IPS DF 6.9 (cell line): ENCODE results near the gene TTC21B.
A peak's percentile ranks its signal among the peaks of the same experiment; 100 is the strongest.
"Not testable (repeated sequence)": the region's sequence is repeated elsewhere in the genome, so short reads cannot be mapped to it uniquely, and the experiment has no call there.

ENCODE experiments used
- DNase-seq: peaks from one replicate; pipeline ENCODE4 v3.0.0-alpha.2; 2013; ENCODE audit warnings: low read depth, low spot score
- H3K27ac ChIP-seq: one replicate; pipeline ENCODE4 v1.5.1; 2013; ENCODE audit warnings: low read length, control low read depth
- H3K27me3 ChIP-seq: 2 replicates; pipeline ENCODE4 v1.6.1; 2013; ENCODE audit warnings: mild to moderate bottlenecking, low read length; ENCODE audit not compliant: control insufficient read depth, insufficient read depth
- H3K36me3 ChIP-seq: 2 replicates; pipeline ENCODE4 v1.6.1; 2013; ENCODE audit warnings: low read length; ENCODE audit not compliant: control insufficient read depth, insufficient read depth
- H3K4me1 ChIP-seq: 2 replicates; pipeline ENCODE4 v1.6.1; 2013; ENCODE audit warnings: low read length; ENCODE audit not compliant: control insufficient read depth, insufficient read depth
- H3K4me3 ChIP-seq: 2 replicates; pipeline ENCODE4 v1.5.1; 2013; ENCODE audit warnings: mild to moderate bottlenecking, low read length
- H3K9me3 ChIP-seq: 2 replicates; pipeline ENCODE4 v1.6.1; 2013; ENCODE audit warnings: low read length, inconsistent platforms; ENCODE audit not compliant: control insufficient read depth, insufficient read depth
- WGBS: extraction: QIAGEN DNeasy Blood & Tissue Kit; methylation state at CpG from one replicate; pipeline ENCODE4 v1.1.7; 2013; ENCODE audit warnings: mixed read lengths, missing lambda C conversion rate; ENCODE audit not compliant: insufficient read length, insufficient coverage; 5-methylcytosine and 5-hydroxymethylcytosine counted together

Gene TTC21B

DNA sequence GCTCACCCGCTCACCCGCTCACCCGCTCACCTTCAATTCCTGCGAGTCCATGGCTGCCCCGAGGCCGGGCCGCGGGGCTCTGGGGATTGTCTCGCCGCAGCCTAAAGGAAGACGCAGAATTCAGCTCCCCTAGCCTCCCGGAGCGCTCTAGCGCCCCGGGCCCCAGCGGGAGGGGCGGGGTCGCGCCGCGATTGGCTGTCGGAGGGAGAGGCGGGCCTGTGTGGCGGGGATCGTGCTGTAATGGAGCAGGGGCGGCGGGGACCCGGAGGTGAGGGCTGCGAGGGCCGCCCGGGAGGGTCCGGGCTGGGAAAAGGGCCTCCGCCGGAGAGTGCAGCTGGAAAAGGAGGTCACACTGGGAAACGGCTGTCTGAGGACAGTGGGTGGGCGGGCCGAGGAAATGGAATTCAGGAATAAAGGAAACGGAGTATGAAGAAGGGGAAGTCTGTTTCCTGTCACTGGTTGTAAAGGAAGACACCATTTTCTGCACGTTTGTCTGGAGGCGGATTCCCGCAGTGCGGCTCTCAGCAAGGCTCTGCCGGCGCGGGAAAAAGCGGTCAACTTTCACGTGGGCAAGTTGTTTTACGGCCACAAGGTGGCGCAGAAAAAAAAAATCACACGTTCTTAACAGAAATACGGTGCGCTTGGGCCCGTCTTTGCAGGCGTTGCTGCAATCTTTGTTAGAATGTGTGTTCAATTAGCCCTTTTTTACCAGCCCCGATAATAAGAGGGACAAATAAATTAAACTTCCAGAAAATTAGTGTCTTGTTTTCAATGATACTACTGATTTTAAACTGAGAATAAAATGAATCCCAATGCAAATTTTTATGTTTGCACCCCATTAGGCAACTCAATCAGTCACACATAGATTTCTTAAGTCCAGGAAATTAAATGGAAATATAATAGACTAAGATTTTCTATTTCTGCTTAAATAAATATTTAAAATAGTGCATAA lies at the start of gene TTC21B:
Gene TTC21B, minus strand, starts transcription at position 122 of the 952 bp plus-strand sequence. Its CDS starts 71 bp downstream, at position 51.
- Histone ChIP-seq H3K27ac (no peak within 1 kb of the TSS), H3K9me3 (no peaks in the 10 kb centered on the region), H3K27me3 (no peaks in the 10 kb centered on the region), H3K4me3 (peak within 1 kb of the TSS; percentile 75), H3K36me3 (peaks cover 2% of the 10 kb centered on the region; the same call in 1 of the 2 replicates), H3K4me1 (no peaks in the 10 kb centered on the region)
- DNase-seq: peak; percentile 90
- WGBS: no CpG with 5 or more reads among the region's 55 CpGs

DNA sequence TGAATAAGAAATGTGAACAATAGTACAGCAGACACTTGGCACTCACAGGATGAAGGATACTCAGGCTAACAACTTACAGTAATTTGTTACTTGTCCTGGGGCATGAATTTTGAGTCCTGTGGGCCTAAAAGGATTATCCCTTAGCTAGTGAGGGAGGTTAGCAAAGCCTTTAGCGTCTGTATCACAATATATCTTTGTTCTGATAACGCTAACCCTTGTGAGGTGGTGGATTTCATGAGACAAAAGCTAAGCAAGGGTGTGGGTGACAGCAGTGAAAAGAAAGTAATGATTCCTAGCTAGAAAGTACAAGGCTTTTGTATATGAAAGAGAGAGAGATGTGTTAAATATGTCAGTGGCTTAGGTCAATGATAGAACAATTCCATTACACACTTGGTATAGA lies 46.8 kb upstream of the TTC21B start:
- DNase-seq: no peak
- no peak overlapping the region for H3K27ac ChIP-seq
- H3K4me1 ChIP-seq: no peaks in the 10 kb centered on the region
- H3K4me3 ChIP-seq: no peak overlapping the region
- H3K36me3 ChIP-seq: no peaks in the 10 kb centered on the region
- H3K27me3 ChIP-seq: no peaks in the 10 kb centered on the region
- H3K9me3 ChIP-seq: no peaks in the 10 kb centered on the region
- WGBS: no CpG with 5 or more reads among the region's 2 CpGs

DNA sequence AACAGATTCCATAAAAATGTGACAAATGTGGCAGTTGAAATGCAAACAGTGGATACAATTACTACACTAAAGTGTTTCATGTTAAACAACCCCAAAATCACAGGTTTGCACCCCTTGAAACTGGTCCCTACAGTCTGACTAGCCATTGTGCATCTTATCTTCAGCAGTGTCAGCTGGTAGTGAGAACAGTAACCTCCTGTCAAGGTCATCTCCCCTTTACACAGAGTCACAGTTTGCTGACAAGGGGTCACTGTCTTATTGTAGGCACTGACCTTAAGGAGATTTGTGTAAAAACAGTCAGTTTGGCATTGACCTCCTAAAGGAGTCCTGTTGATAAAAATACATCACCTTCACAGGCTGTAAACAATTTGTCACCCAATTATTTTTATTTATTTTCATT lies 37.3 kb upstream of the TTC21B start:
- no peaks in the 10 kb centered on the region for H3K9me3 ChIP-seq
- H3K27ac ChIP-seq: no peak overlapping the region
- no peaks in the 10 kb centered on the region for H3K4me1 ChIP-seq
- DNase-seq: no peak
- no peak overlapping the region for H3K4me3 ChIP-seq
- H3K36me3 ChIP-seq: no peaks in the 10 kb centered on the region
- no peaks in the 10 kb centered on the region for H3K27me3 ChIP-seq

DNA sequence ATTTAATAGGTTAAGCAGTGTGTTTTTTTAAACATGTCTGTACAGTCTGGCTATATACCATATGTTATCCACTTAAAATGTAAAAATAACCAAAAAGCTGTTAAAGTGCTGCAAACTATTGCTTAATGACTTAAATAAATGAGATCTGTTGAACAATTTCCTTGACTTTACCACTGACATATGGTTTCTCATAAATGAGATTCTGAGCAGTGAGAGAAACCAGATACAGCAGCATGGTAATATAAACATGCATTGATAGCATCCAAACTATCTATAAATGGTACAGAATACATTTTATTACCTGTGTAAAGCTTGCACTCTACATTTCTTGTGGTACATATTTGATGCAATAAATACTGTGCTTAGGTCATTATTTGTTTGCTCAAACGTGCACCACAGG lies 36.3 kb upstream of the TTC21B start:
- WGBS: no CpG with 5 or more reads among the region's 1 CpG
- no peaks in the 10 kb centered on the region for H3K36me3 ChIP-seq
- DNase-seq: no peak
- no peaks in the 10 kb centered on the region for H3K27me3 ChIP-seq
- no peaks in the 10 kb centered on the region for H3K9me3 ChIP-seq
- no peak overlapping the region for H3K4me3 ChIP-seq
- no peak overlapping the region for H3K27ac ChIP-seq
- H3K4me1 ChIP-seq: no peaks in the 10 kb centered on the region

DNA sequence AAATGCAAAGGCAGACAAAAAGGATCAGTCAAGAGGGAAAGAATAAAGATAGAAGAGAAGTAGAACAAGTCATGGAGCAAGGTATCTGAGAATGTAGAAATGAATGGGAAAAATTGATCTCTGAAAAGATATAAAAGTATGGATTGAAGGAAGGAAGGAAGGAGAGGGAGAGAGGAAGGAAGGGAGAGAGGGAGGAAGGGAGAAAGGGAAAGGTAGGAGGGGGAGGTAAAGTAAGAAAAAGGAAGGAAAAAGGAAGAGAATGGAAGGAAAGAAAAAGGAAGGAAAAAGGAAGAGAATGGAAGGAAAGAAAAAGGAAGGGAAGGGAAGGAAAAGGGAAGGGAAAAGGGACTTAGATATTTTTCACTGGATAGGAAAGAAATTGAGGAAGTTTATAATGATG lies 31.5 kb upstream of the TTC21B start:
- H3K4me1 ChIP-seq: no peaks in the 10 kb centered on the region
- H3K36me3 ChIP-seq: no peaks in the 10 kb centered on the region
- H3K9me3 ChIP-seq: no peaks in the 10 kb centered on the region
- no peak for DNase-seq
- no peak overlapping the region for H3K4me3 ChIP-seq
- H3K27me3 ChIP-seq: no peaks in the 10 kb centered on the region
- H3K27ac ChIP-seq: no peak overlapping the region

DNA sequence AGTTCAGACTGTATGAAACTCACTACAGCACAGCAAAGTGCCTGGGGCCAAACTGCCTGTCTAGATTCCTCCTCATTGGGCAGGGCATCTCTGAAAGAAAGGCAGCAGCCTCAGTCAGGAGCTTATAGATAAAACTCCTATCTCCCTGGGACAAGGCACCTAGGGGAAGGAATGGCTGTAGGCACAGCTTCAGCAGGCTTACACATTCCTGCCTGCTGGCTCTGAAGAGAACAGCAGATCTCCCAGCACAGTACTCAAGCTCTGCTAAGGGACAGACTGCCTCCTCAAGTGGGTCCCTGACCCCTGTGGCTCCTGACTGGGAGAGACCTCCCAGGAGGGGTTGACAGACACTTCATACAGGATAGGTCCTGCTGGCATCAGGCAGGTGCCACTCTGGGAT lies 18.6 kb upstream of the TTC21B start:
- not testable (repeated sequence) for H3K4me1 ChIP-seq, H3K4me3 ChIP-seq, DNase-seq, H3K36me3 ChIP-seq, H3K9me3 ChIP-seq, H3K27me3 ChIP-seq, H3K27ac ChIP-seq

DNA sequence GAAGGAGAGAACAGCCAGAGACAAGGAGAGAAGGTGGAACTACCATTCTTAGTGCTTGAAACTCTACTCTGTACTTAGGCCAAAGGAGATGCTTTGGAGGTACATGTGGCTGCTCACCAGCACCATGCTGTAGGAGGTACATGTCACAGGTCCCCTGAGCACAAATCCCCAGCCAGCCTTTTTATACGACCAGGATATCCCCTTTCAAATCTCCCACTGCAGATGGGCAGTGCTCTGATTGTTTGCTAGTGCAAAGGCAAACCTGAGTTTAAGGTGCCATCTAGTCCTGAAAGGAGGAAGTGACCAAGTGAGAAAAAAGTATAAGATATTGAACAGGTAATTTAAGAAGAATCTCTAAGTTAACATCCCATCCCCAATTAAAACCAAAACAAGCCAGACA lies 17.1 kb upstream of the TTC21B start:
- DNase-seq: no peak
- Histone ChIP-seq H3K4me1 (no peaks in the 10 kb centered on the region), H3K4me3 (no peak overlapping the region), H3K9me3 (no peaks in the 10 kb centered on the region), H3K27ac (no peak overlapping the region), H3K27me3 (no peaks in the 10 kb centered on the region), H3K36me3 (no peaks in the 10 kb centered on the region)
- WGBS: no CpG with 5 or more reads among the region's 1 CpG

DNA sequence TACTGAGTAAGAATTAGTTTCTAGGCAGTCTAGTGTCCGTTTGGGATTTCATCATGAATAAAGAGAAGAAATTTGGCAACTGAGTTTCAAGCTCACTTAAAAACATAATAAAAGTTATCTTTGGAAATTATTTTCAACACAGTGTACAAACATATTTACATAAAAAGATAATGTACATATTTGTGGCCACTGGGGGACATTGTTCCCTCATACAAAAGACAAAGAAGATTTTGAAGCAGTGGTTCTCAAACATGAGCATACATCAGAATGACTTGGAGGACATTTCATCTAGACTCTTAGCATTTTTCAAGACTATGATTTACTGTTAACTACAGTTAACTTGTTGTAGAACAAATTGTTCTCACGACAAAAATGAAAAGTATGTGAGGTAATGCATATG lies 15.7 kb upstream of the TTC21B start:
- no peaks in the 10 kb centered on the region for H3K9me3 ChIP-seq
- no CpG with 5 or more reads among the region's 2 CpGs for WGBS
- no peaks in the 10 kb centered on the region for H3K36me3 ChIP-seq
- no peaks in the 10 kb centered on the region for H3K4me1 ChIP-seq
- no peak for DNase-seq
- no peak overlapping the region for H3K4me3 ChIP-seq
- H3K27me3 ChIP-seq: no peaks in the 10 kb centered on the region
- no peak overlapping the region for H3K27ac ChIP-seq

DNA sequence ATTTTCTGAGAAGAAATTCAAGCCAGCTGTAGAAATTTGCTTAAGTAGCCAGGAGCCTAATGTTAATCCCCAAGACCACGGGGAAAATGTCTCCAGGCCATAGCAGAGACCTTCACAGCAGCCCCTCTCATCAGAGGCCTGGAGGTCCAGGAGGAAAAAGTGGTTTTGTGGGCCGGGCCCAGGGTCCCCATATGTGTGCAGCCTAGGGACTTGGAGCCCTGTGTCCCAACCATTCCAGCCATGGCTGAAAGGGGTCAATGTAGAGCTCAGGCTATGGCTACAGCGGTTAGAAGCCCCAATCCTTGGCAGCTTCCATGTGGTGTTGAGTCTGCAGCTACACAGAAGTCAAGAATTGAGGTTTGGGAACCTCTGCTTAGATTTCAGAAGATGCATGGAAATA lies 14.2 kb upstream of the TTC21B start:
- no peak overlapping the region for H3K27ac ChIP-seq

DNA sequence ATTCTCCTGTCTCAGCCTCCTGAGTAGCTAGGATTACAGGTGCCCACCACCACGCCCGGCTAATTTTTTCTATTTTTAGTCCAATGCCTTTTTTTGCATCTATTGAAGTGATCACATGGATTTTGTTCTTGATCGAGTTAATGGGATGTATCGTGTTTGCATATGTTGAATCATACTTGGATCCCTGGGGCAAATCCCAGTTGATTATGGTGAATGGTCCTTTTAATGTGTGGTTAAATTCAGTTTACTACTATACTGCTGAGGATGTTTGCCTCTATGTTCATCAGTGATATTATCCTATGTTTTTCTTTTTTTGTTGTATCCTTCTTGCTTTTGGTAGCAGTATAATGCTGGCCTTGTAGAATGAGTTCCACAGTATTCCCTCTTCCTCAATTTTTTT lies 8.2 kb upstream of the TTC21B start:
- DNase-seq: no peak
- no peak overlapping the region for H3K4me3 ChIP-seq
- H3K36me3 ChIP-seq: peaks cover 2% of the 10 kb centered on the region; the same call in 1 of the 2 replicates
- no peaks in the 10 kb centered on the region for H3K9me3 ChIP-seq
- H3K4me1 ChIP-seq: no peaks in the 10 kb centered on the region
- WGBS: no CpG with 5 or more reads among the region's 4 CpGs
- H3K27ac ChIP-seq: no peak overlapping the region
- H3K27me3 ChIP-seq: no peaks in the 10 kb centered on the region

More for the DNA sequence above, 14.2 kb upstream of the TTC21B start:
- Histone ChIP-seq H3K27me3 (no peaks in the 10 kb centered on the region), H3K9me3 (no peaks in the 10 kb centered on the region), H3K4me1 (no peaks in the 10 kb centered on the region), H3K4me3 (no peak overlapping the region), H3K36me3 (no peaks in the 10 kb centered on the region)
- no peak for DNase-seq
- no CpG with 5 or more reads among the region's 3 CpGs for WGBS

DNA sequence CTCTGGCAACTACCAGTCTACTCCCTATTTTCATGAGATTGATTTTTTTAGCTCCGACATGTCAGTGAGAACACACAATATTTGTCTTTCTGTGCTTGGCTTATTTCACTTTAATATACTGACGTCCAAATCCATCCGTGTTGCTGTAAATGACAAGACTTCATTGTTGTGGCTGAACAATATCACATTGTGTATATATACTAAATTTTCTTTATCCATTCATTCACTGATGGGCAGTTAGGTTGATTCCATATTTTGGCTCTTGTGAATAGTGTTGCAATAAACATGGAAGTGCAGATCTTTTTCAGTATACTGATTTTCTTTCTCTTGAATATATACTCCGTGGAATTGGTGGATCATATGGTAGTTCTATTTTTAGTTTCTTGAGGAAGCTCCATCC lies 5.8 kb upstream of the TTC21B start:
- H3K4me1 ChIP-seq: no peaks in the 10 kb centered on the region
- peaks cover 2% of the 10 kb centered on the region; the same call in 1 of the 2 replicates for H3K36me3 ChIP-seq
- H3K9me3 ChIP-seq: no peaks in the 10 kb centered on the region
- no peak overlapping the region for H3K27ac ChIP-seq
- no CpG with 5 or more reads among the region's 4 CpGs for WGBS
- no peak for DNase-seq
- H3K27me3 ChIP-seq: no peaks in the 10 kb centered on the region
- no peak overlapping the region for H3K4me3 ChIP-seq
